Smooth muscle cell (in vitro differentiated cells): ENCODE measurements around the gene PI3. TPM values are rescaled to one million over a fixed set of nuclear protein-coding genes. Genes with fewer than 3 reads are reported as not detected.

ENCODE experiments used
- DNase-seq: peaks from one replicate; lab custom pipeline; 2025; ENCODE audit not compliant: unreplicated experiment; lab: John Stamatoyannopoulos, UW
- H2AFZ ChIP-seq: fragments of 200-600 bp; sonication (generic); 2 replicates; pipeline ENCODE4 v1.6.0; 2016; ENCODE audit warnings: antibody characterized with exemption, low read depth, mild to moderate bottlenecking
- H3F3A ChIP-seq: fragments of 200-600 bp; sonication (generic); 2 replicates; pipeline ENCODE4 v1.6.0; 2017; ENCODE audit warnings: antibody characterized with exemption, low read depth
- H3K27ac ChIP-seq: fragments of 200-600 bp; sonication (generic); 2 replicates; pipeline ENCODE4 v1.5.1; 2016; ENCODE audit warnings: low read depth, mild to moderate bottlenecking
- H3K27me3 ChIP-seq: fragments of 200-600 bp; sonication (generic); 2 replicates; pipeline ENCODE4 v1.6.1; 2016; ENCODE audit warnings: low read depth, mild to moderate bottlenecking
- H3K36me3 ChIP-seq: fragments of 200-600 bp; sonication (generic); 2 replicates; pipeline ENCODE4 v1.5.1; 2016; ENCODE audit warnings: low read depth
- H3K4me1 ChIP-seq: fragments of 200-600 bp; sonication (generic); 2 replicates; pipeline ENCODE4 v1.5.1; 2016; ENCODE audit warnings: low read depth
- H3K4me2 ChIP-seq: fragments of 200-600 bp; sonication (generic); 2 replicates; pipeline ENCODE4 v1.6.0; 2016; ENCODE audit warnings: mild to moderate bottlenecking
- H3K4me3 ChIP-seq: fragments of 200-600 bp; sonication (generic); 2 replicates; pipeline ENCODE4 v1.5.1; 2016; ENCODE audit warnings: mild to moderate bottlenecking
- H3K79me2 ChIP-seq: fragments of 200-600 bp; sonication (generic); 2 replicates; pipeline ENCODE4 v1.6.0; 2016; ENCODE audit warnings: low read depth, mild to moderate bottlenecking
- H3K9ac ChIP-seq: fragments of 200-600 bp; sonication (generic); 2 replicates; pipeline ENCODE4 v1.6.0; 2016; ENCODE audit warnings: low read depth
- H3K9me3 ChIP-seq: fragments of 200-600 bp; sonication (generic); replicated peaks from 2 replicates; pipeline ENCODE4 v1.5.1; 2016; ENCODE audit warnings: low read depth
- H4K20me1 ChIP-seq: fragments of 200-600 bp; sonication (generic); 2 replicates; pipeline ENCODE4 v1.6.0; 2016; ENCODE audit warnings: low read depth
- CTCF ChIP-seq: fragments of 200-600 bp; sonication (generic); IDR thresholded peaks from 2 replicates; pipeline ENCODE4 v1.5.1; 2017; ENCODE audit warnings: borderline replicate concordance, mild to moderate bottlenecking, antibody characterized with exemption; ENCODE audit not compliant: insufficient read depth, poor library complexity, severe bottlenecking
- WGBS: methylation state at CpG from one replicate; pipeline ENCODE4 v1.1.7; 2016; ENCODE audit warnings: low lambda C conversion rate; 5-methylcytosine and 5-hydroxymethylcytosine counted together
- polyA plus RNA-seq: library from polyadenylated mRNA; unstranded; fragments of >200 nt; fragmentation: Nextera tagmentation; extraction: Ambion mirVana; gene quantifications from 2 replicates; pipeline ENCODE4 v1.2.1, GENCODE V29; 2016
- total RNA-seq: library from RNA; depleted of rRNA; stranded (reverse); fragments of >200 nt; gene quantifications from 2 replicates; pipeline ENCODE4 v1.2.3, GENCODE V29; 2014

The PI3 gene, protein sequence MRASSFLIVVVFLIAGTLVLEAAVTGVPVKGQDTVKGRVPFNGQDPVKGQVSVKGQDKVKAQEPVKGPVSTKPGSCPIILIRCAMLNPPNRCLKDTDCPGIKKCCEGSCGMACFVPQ
- total RNA-seq, result not detected in 2 replicates
- not detected in 2 replicates for polyA plus RNA-seq

- Histone ChIP-seq H3K4me2 (no peak within 1 kb of the TSS), H3K9ac (no peak within 1 kb of the TSS), H3K27ac (no peak within 1 kb of the TSS), H3K36me3 (no peaks in the 10 kb centered on the region), H4K20me1 (no peaks in the 10 kb centered on the region), H3K4me1 (no peaks in the 10 kb centered on the region), H3K9me3 (peaks cover 4% of the 10 kb centered on the region), H3F3A (no peaks in the 10 kb centered on the region), H3K79me2 (no peaks in the 10 kb centered on the region), H2AFZ (no peak within 1 kb of the TSS), H3K27me3 (peaks cover 6% of the 10 kb centered on the region), H3K4me3 (no peak within 1 kb of the TSS)
- WGBS, result 85% methylated on average over 8 of the region's 8 CpGs
- no peak for DNase-seq
- TF ChIP-seq CTCF, result no peak
Observed at GRCh38 chr20:45174434-45175364, at the start of gene PI3. Gene PI3 (plus strand): TSS chr20:45174902. CDS start chr20:45174923, 21 bp downstream.

DNA sequence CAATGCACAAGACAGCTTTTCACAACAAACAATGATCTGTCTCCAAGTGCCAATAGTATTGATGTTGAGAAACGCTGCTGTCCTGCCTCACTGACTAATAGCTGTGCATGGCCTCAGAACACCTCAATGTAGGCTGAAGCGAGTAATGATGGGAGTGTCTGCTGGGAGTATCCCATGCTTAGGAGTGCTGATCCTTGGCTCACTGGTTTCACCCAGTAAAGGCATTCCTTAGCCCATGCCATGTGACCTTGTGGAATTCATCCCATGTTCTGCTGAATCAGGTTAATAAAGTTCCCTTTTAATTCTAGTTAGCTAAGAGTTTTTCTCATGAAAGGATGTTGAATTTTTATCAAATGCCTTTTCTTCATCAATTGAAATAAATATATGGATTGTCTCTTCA, 46.6 kb upstream of the PI3 start:
- Histone ChIP-seq H4K20me1 (no peaks in the 10 kb centered on the region), H3K4me3 (no peak overlapping the region), H3K36me3 (no peaks in the 10 kb centered on the region), H3K27ac (no peak overlapping the region), H3K4me1 (no peaks in the 10 kb centered on the region), H3K9me3 (no peaks in the 10 kb centered on the region), H3F3A (no peaks in the 10 kb centered on the region), H3K4me2 (no peak overlapping the region), H3K79me2 (no peaks in the 10 kb centered on the region), H3K9ac (no peak overlapping the region), H3K27me3 (peaks cover 41% of the 10 kb centered on the region), H2AFZ (no peak overlapping the region)
- no peak for TF ChIP-seq CTCF
- no peak for DNase-seq
- WGBS, result 87% methylated on average over 2 of the region's 2 CpGs

DNA sequence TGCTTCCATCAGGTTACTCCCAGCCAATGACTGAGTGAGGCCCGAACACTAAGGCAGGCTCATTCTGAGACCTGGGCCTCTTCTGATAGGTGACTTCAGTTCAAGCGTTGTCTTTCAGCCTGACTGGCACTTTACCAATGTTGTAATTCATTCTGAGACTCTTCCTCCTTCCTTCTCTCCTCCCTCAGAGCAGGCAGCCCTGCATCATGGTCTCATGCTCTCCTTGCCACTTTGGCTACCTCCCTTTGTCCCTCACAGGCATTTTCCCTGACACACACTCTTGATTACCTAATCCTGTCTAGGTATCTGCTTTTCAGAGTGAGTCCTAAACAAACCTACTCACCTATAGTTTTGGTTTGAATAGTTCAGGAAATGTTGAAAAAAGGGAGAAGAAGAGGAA, 37.8 kb upstream of the PI3 start:
- DNase-seq, result no peak
- H3K4me3 ChIP-seq, result no peak overlapping the region
- no peak overlapping the region for H3K4me2 ChIP-seq
- no peaks in the 10 kb centered on the region for H3K9me3 ChIP-seq
- H3K4me1 ChIP-seq, result no peaks in the 10 kb centered on the region
- 46% methylated on average over 2 of the region's 2 CpGs for WGBS
- H3K9ac ChIP-seq, result no peak overlapping the region
- H3K36me3 ChIP-seq, result no peaks in the 10 kb centered on the region
- peaks cover 26% of the 10 kb centered on the region for H3K27me3 ChIP-seq
- H3K27ac ChIP-seq, result no peak overlapping the region
- H3F3A ChIP-seq, result no peaks in the 10 kb centered on the region
- no peak overlapping the region for H2AFZ ChIP-seq
- no peaks in the 10 kb centered on the region for H4K20me1 ChIP-seq
- no peaks in the 10 kb centered on the region for H3K79me2 ChIP-seq
- TF ChIP-seq CTCF, result no peak
